HepG2 (cell line): Measurements from ENCODE around the gene FBXO41. TPM values are rescaled to one million over a fixed set of nuclear protein-coding genes. Genes with fewer than 3 reads are reported as not detected.

Source experiments
- DMTF1 ChIP-seq: sonication (generic); formaldehyde crosslinking; IDR thresholded peaks from 2 replicates; pipeline ENCODE4 v1.4.0; 2020; ENCODE audit warnings: mild to moderate bottlenecking, missing genetic modification reagents
- EZH2 ChIP-seq: conservative IDR thresholded peaks from 2 replicates; pipeline ENCODE4 v1.6.1; 2012; ENCODE audit warnings: mild to moderate bottlenecking, low read depth, low read length, moderate library complexity
- FOXP1 ChIP-seq, 2 experiments: fragments of 450-650 bp in 1 of 2; IDR thresholded peaks; 2 replicates each; pipeline ENCODE4 v1.6.1; 2017 to 2018; ENCODE audit warnings: antibody characterized with exemption in 1 of 2
- ZNF260 ChIP-seq: sonication (generic); formaldehyde crosslinking; IDR thresholded peaks from 2 replicates; pipeline ENCODE4 v1.4.0; 2020; ENCODE audit warnings: missing genetic modification reagents, low read depth, mild to moderate bottlenecking, borderline replicate concordance
- ZNF543 ChIP-seq: sonication (generic); formaldehyde crosslinking; IDR thresholded peaks from 2 replicates; pipeline ENCODE4 v1.4.0; 2020; ENCODE audit warnings: mild to moderate bottlenecking, missing genetic modification reagents
- ZNF781 ChIP-seq: sonication (generic); formaldehyde crosslinking; IDR thresholded peaks from 2 replicates; pipeline ENCODE4 v1.5.1; 2020; ENCODE audit warnings: borderline replicate concordance, mild to moderate bottlenecking, missing genetic modification reagents; ENCODE audit errors: not compliant biosample characterization
- polyA plus RNA-seq, 8 experiments: library from polyadenylated mRNA; depleted of rRNA in 3 of 8; stranded (reverse) in 7 of 8; unstranded in 1 of 8; fragments of >200 nt; fragmentation: Illumina TruSeq in 4 of 8; extraction: Trizol in 4 of 8; gene quantifications; 2 replicates each; pipeline versions ENCODE4 v1.2.1 to v1.2.3, GENCODE V29; 2011 to 2016; ENCODE audit warnings: low read depth in 4 of 8, missing spikeins in 1 of 8, mixed read lengths in 1 of 8; ENCODE audit not compliant: insufficient read depth in 1 of 8
- total RNA-seq, 5 experiments: library from RNA; depleted of rRNA; stranded (reverse); fragments of >200 nt; fragmentation: Illumina TruSeq; extraction: Trizol; gene quantifications; 2 replicates each; pipeline ENCODE4 v1.2.3, GENCODE V29; 2016; ENCODE audit warnings: low read depth in 1 of 5
- TF ChIP-seq, protein P1 (sequence below): sonication (generic); formaldehyde crosslinking; IDR thresholded peaks from 2 replicates; pipeline ENCODE4 v1.5.1; 2020; ENCODE audit warnings: mild to moderate bottlenecking, missing genetic modification reagents, moderate library complexity
- TF ChIP-seq, protein P2 (sequence below), 2 experiments: sonication (generic) in 1 of 2; formaldehyde crosslinking in 1 of 2; IDR thresholded peaks; 2 replicates each; pipeline versions ENCODE4 v1.6.1 to v1.9.0; 2014 to 2022; ENCODE audit warnings: antibody characterized with exemption in 1 of 2, borderline replicate concordance in 1 of 2, inconsistent platforms in 1 of 2, low read depth in 1 of 2, missing genetic modification reagents in 1 of 2

FBXO41 gene
- total and polyA plus RNA-seq, 2 of the 13 experiments (the other 11 are each of a cell fraction or from before 2014, with no cell fraction given) = 4.2 to 10.3 TPM

GRCh38 chr2:73263540-73264331 is 20.5 kb downstream of the FBXO41 start (continued):
- TF ChIP-seq, protein P1, sequence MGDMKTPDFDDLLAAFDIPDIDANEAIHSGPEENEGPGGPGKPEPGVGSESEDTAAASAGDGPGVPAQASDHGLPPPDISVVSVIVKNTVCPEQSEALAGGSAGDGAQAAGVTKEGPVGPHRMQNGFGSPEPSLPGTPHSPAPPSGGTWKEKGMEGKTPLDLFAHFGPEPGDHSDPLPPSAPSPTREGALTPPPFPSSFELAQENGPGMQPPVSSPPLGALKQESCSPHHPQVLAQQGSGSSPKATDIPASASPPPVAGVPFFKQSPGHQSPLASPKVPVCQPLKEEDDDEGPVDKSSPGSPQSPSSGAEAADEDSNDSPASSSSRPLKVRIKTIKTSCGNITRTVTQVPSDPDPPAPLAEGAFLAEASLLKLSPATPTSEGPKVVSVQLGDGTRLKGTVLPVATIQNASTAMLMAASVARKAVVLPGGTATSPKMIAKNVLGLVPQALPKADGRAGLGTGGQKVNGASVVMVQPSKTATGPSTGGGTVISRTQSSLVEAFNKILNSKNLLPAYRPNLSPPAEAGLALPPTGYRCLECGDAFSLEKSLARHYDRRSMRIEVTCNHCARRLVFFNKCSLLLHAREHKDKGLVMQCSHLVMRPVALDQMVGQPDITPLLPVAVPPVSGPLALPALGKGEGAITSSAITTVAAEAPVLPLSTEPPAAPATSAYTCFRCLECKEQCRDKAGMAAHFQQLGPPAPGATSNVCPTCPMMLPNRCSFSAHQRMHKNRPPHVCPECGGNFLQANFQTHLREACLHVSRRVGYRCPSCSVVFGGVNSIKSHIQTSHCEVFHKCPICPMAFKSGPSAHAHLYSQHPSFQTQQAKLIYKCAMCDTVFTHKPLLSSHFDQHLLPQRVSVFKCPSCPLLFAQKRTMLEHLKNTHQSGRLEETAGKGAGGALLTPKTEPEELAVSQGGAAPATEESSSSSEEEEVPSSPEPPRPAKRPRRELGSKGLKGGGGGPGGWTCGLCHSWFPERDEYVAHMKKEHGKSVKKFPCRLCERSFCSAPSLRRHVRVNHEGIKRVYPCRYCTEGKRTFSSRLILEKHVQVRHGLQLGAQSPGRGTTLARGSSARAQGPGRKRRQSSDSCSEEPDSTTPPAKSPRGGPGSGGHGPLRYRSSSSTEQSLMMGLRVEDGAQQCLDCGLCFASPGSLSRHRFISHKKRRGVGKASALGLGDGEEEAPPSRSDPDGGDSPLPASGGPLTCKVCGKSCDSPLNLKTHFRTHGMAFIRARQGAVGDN (CRISPR knock-in tag) = peak; percentile 27; the same call in 1 of the 2 replicates
- no peak for TF ChIP-seq DMTF1 (CRISPR knock-in tag)
- no peak for TF ChIP-seq ZNF260 (CRISPR knock-in tag)
- TF ChIP-seq FOXP1 (IDR thresholded peaks at IDR 0.05) = no peak
- TF ChIP-seq FOXP1 (CRISPR knock-in tag; IDR thresholded peaks at IDR 0.05) = no peak
- TF ChIP-seq ZNF781 (CRISPR knock-in tag) = no peak
- 0 out of 2 replicates have a peak, but pooled peaks have one; percentile 16 for TF ChIP-seq ZNF543 (CRISPR knock-in tag)
- TF ChIP-seq EZH2 = no peak
- TF ChIP-seq, protein P2, sequence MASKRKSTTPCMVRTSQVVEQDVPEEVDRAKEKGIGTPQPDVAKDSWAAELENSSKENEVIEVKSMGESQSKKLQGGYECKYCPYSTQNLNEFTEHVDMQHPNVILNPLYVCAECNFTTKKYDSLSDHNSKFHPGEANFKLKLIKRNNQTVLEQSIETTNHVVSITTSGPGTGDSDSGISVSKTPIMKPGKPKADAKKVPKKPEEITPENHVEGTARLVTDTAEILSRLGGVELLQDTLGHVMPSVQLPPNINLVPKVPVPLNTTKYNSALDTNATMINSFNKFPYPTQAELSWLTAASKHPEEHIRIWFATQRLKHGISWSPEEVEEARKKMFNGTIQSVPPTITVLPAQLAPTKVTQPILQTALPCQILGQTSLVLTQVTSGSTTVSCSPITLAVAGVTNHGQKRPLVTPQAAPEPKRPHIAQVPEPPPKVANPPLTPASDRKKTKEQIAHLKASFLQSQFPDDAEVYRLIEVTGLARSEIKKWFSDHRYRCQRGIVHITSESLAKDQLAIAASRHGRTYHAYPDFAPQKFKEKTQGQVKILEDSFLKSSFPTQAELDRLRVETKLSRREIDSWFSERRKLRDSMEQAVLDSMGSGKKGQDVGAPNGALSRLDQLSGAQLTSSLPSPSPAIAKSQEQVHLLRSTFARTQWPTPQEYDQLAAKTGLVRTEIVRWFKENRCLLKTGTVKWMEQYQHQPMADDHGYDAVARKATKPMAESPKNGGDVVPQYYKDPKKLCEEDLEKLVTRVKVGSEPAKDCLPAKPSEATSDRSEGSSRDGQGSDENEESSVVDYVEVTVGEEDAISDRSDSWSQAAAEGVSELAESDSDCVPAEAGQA (IDR thresholded peaks at IDR 0.05; ENCODE audit: low read depth) = no peak
- TF ChIP-seq, protein P2 (CRISPR knock-in tag; IDR thresholded peaks at IDR 0.05; ENCODE audit: borderline replicate concordance) = no peak
